K562 (cell line): ENCODE data around the gene TMEM89. TPM values are rescaled to one million over a fixed set of nuclear protein-coding genes. Genes with fewer than 3 reads are reported as not detected.

Experiments
- ATAC-seq: fragments of 200-7000 bp; cut with Tn5 transposase; 3 replicates; pipeline ENCODE4 v1.9.1; 2020; ENCODE audit warnings: moderate library complexity
- BruUV-seq: library from RNA; stranded (reverse); fragments of 400-500 nt; replicated peaks from 2 replicates; lab custom pipeline; 2021; lab: Mats Ljungman, UMichigan
- CTCF ChIA-PET: fragments of 300-600 bp; formaldehyde crosslinking; extraction: SDS; loops from one replicate; lab custom pipeline; 2021; ENCODE audit warnings: low intra/inter-chr PET ratio; lab: Yijun Ruan, JAX
- POLR2A ChIA-PET: fragments of 300-600, 350-650 bp; sonication (Branson Sonifier 250); formaldehyde crosslinking; extraction: SDS; loops from one replicate; lab custom pipeline; 2021; ENCODE audit warnings: antibody characterized with exemption, inconsistent platforms; lab: Yijun Ruan, JAX
- DNase-seq, 4 experiments: peaks; one replicate each; pipeline versions ENCODE4 v3.0.0 to v3.0.0-alpha.2; 2011 to 2018; ENCODE audit warnings: low spot score in 3 of 4, mixed read lengths in 3 of 4; ENCODE audit errors: extremely low read depth in 1 of 4
- FAIRE-seq: peaks from 2 replicates; lab custom pipeline; 2011; peaks lifted over from hg19 to GRCh38; lab: Jason Lieb, UNC
- H2AFZ ChIP-seq: 2 replicates; pipeline ENCODE4 v1.6.0; 2011; ENCODE audit warnings: low read depth, low read length, control low read depth, inconsistent platforms
- H3K27ac ChIP-seq: fragments of 200-600 bp; 3 replicates; pipeline ENCODE4 v1.8.0; 2011; ENCODE audit warnings: low read depth, mild to moderate bottlenecking, control low read depth, inconsistent platforms, low read length, moderate library complexity, mixed read lengths; ENCODE audit errors: extremely low read depth
- H3K27me3 ChIP-seq, 2 experiments: fragments of 300-600 bp in 1 of 2; 2 replicates in 1 of 2; 3 replicates in 1 of 2; pipeline versions ENCODE4 v1.6.0 to v1.8.0; 2011; ENCODE audit warnings: inconsistent platforms in 2 of 2, low read length in 2 of 2, mild to moderate bottlenecking in 1 of 2, mixed read lengths in 1 of 2, moderate library complexity in 1 of 2; ENCODE audit not compliant: control insufficient read depth in 2 of 2, insufficient read depth in 2 of 2
- H3K36me3 ChIP-seq: fragments of 300-600 bp; 3 replicates; pipeline ENCODE4 v1.8.0; 2011; ENCODE audit warnings: mild to moderate bottlenecking, low read length, inconsistent platforms; ENCODE audit not compliant: control insufficient read depth, insufficient read depth
- H3K4me1 ChIP-seq, 2 experiments: fragments of 200-600 bp in 1 of 2; replicated peaks in 1 of 2; 2 replicates in 1 of 2; 3 replicates in 1 of 2; pipeline versions ENCODE4 v1.5.1 to v1.8.0; 2011; ENCODE audit warnings: inconsistent platforms in 2 of 2, low read length in 2 of 2, mild to moderate bottlenecking in 1 of 2, mixed read lengths in 1 of 2, moderate library complexity in 1 of 2; ENCODE audit not compliant: control insufficient read depth in 2 of 2, insufficient read depth in 2 of 2
- H3K4me2 ChIP-seq: 2 replicates; pipeline ENCODE4 v1.6.1; 2011; ENCODE audit warnings: low read length, control low read depth, inconsistent platforms, mixed read lengths; ENCODE audit not compliant: insufficient read depth
- H3K4me3 ChIP-seq: fragments of 200-600 bp; sonication (generic), shearing (Covaris generic); 2 replicates; pipeline ENCODE4 v1.5.1; 2016; ENCODE audit warnings: control low read depth, inconsistent platforms
- H3K79me2 ChIP-seq: fragments of 200-600 bp; 3 replicates; pipeline ENCODE4 v1.8.0; 2011; ENCODE audit warnings: low read length, inconsistent platforms; ENCODE audit not compliant: control insufficient read depth, insufficient read depth
- H3K9ac ChIP-seq, 2 experiments: 2 replicates each; pipeline versions ENCODE4 v1.6.0 to v1.6.1; 2011; ENCODE audit warnings: low read depth in 2 of 2, low read length in 2 of 2, control low read depth in 1 of 2, inconsistent platforms in 1 of 2, mild to moderate bottlenecking in 1 of 2, mixed read lengths in 1 of 2; ENCODE audit not compliant: insufficient read depth in 1 of 2
- H3K9me1 ChIP-seq: one replicate; pipeline ENCODE4 v1.6.0; 2011; ENCODE audit warnings: inconsistent platforms, mild to moderate bottlenecking, low read length, moderate library complexity; ENCODE audit not compliant: control insufficient read depth, insufficient read depth
- H3K9me3 ChIP-seq: replicated peaks from 2 replicates; pipeline ENCODE4 v1.5.1; 2011; ENCODE audit warnings: low read depth, low read length, inconsistent platforms; ENCODE audit not compliant: control insufficient read depth, insufficient read depth
- H4K20me1 ChIP-seq: replicated peaks from 2 replicates; pipeline ENCODE4 v1.6.1; 2011; ENCODE audit warnings: low read length, inconsistent platforms, mixed read lengths; ENCODE audit not compliant: control insufficient read depth, insufficient read depth
- U2AF2 ChIP-seq: fragments of 200-400 bp; formaldehyde crosslinking; optimal IDR thresholded peaks from 2 replicates; pipeline ENCODE3; 2017; ENCODE audit warnings: low read depth, mild to moderate bottlenecking, low read length
- ZEB2 ChIP-seq: fragments of 450-650 bp; IDR thresholded peaks from 2 replicates; pipeline ENCODE4 v1.6.1; 2016
- WGBS: fragments of 100-300 bp; shearing (Covaris generic); methylation state at CpG from one replicate; pipeline ENCODE4 v1.1.6; 2016; ENCODE audit warnings: low coverage, mixed read lengths; ENCODE audit not compliant: insufficient coverage; ENCODE audit errors: missing lambda C conversion rate; 5-methylcytosine and 5-hydroxymethylcytosine counted together
- in situ Hi-C: fragments of 300-500 bp; cut with MboI; formaldehyde crosslinking; loops from 4 replicates; pipeline ENCODE4 v1.15.0; 2018; ENCODE audit warnings: inconsistent platforms, mixed read lengths
- intact Hi-C: fragments of 100-400 bp; cut with micrococcal nuclease; formaldehyde crosslinking; loops from 2 replicates; pipeline ENCODE4 v1.14.2; 2022
- polyA plus RNA-seq, 8 experiments: library from polyadenylated mRNA; depleted of rRNA in 4 of 8; stranded (reverse) in 5 of 8; unstranded in 3 of 8; fragments of >200 nt; fragmentation: Nextera tagmentation in 2 of 8; fragmentation: Illumina TruSeq in 1 of 8; extraction: Ambion mirVana in 2 of 8; extraction: Trizol in 1 of 8; gene quantifications; 2 replicates each; pipeline versions ENCODE4 v1.2.1 to v1.2.3, GENCODE V29; 2011 to 2014; ENCODE audit warnings: inconsistent platforms in 1 of 8, missing spikeins in 1 of 8
- total RNA-seq, 7 experiments: library from RNA; depleted of rRNA in 6 of 7; stranded (reverse); fragments of >200 nt in 6 of 7; fragmentation: Illumina TruSeq in 2 of 7; extraction: Trizol in 2 of 7; gene quantifications; 2 replicates each; pipeline versions ENCODE4 v1.2.1 to v1.2.3, GENCODE V29; 2011 to 2021; ENCODE audit warnings: low replicate concordance in 1 of 7
- TF ChIP-seq, protein P1 (sequence below), 2 experiments: IDR thresholded peaks; 2 replicates each; pipeline ENCODE4 v1.6.1; 2012; ENCODE audit warnings: improper control_type of control experiment in 2 of 2, low read depth in 2 of 2, low read length in 2 of 2, borderline replicate concordance in 1 of 2

TMEM89 gene
- total and polyA plus RNA-seq, 9 of the 15 experiments (the other 6 are each of a cell fraction or from before 2014, with no cell fraction given): not detected

DNA sequence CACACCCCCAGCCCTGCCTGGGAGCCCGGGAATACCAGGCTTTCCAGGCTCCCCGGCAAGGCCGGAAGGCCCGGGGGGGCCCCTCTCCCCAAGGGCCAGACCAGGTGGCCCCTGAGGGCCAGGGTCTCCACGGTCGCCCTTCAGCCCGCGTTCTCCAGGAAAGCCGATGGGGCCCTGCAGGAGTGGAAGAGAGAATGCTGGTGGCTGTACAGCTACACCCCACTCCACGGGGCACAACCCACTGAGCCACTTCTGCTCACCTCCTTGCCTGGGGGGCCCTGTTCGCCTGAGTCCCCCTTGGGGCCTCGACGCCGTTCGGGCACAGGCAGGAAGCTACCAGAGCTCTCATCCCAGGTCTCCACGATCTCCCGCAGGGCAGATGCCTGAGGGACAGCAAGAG lies 46.2 kb downstream of the TMEM89 start:
- ChIA-PET POLR2A (no interaction called here), CTCF (no interaction called here)
- Histone ChIP-seq H2AFZ (no peak overlapping the region), H3K27ac (no peak overlapping the region), H3K79me2 (no peaks in the 10 kb centered on the region), H3K9me3 (no peaks in the 10 kb centered on the region), H3K36me3 (no peaks in the 10 kb centered on the region), H3K9ac (no peak overlapping the region), H3K4me2 (no peak overlapping the region), H4K20me1 (no peaks in the 10 kb centered on the region), H3K4me3 (no peak overlapping the region), H3K27me3 (no peaks in the 10 kb centered on the region), H3K9me1 (no peaks in the 10 kb centered on the region), H3K4me1 (0 out of 5 replicates have a peak, but pooled peaks cover 0 to 3% of the 10 kb centered on the region in 2 experiments)
- FAIRE-seq (no peak), DNase-seq (no peak), ATAC-seq (no peak)
- WGBS: 34% methylated on average over 4 of the region's 17 CpGs
- TF ChIP-seq, protein P1, sequence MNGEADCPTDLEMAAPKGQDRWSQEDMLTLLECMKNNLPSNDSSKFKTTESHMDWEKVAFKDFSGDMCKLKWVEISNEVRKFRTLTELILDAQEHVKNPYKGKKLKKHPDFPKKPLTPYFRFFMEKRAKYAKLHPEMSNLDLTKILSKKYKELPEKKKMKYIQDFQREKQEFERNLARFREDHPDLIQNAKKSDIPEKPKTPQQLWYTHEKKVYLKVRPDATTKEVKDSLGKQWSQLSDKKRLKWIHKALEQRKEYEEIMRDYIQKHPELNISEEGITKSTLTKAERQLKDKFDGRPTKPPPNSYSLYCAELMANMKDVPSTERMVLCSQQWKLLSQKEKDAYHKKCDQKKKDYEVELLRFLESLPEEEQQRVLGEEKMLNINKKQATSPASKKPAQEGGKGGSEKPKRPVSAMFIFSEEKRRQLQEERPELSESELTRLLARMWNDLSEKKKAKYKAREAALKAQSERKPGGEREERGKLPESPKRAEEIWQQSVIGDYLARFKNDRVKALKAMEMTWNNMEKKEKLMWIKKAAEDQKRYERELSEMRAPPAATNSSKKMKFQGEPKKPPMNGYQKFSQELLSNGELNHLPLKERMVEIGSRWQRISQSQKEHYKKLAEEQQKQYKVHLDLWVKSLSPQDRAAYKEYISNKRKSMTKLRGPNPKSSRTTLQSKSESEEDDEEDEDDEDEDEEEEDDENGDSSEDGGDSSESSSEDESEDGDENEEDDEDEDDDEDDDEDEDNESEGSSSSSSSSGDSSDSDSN (IDR thresholded peaks at IDR 0.05; ENCODE audit: borderline replicate concordance in 1 of 2, low read depth in 2 of 2, low read length in 2 of 2): no peak
- TF ChIP-seq U2AF2 (no peak), ZEB2 (no peak)
- BruUV-seq: no TSS peak
- in situ Hi-C loops (no loop called here), intact Hi-C loops (no loop called here)
